Thoracic aorta (tissue), 2 donors: ENCODE data around the gene DUSP22. TPM values are rescaled to one million over a fixed set of nuclear protein-coding genes. Genes with fewer than 3 reads are reported as not detected.

Experiments used
- ATAC-seq: fragments of 150-250 bp; one replicate; pipeline ENCODE4 v1.8.0; 2017; ENCODE audit warnings: low read depth; ENCODE audit not compliant: insufficient number of reproducible peaks, low FRiP score
- DNase-seq: peaks from one replicate; pipeline ENCODE4 v3.0.0-alpha.2; 2020; ENCODE audit warnings: low spot score
- H3K27ac ChIP-seq, 2 donors: fragments of 200-600 bp; sonication (generic); 1 replicate in 1 of 2; 2 replicates in 1 of 2; pipeline ENCODE4 v1.5.1; 2016; ENCODE audit warnings: mild to moderate bottlenecking in 2 of 2, moderate library complexity in 2 of 2
- H3K27me3 ChIP-seq: fragments of 200-600 bp; sonication (generic); replicated peaks from 2 replicates; pipeline ENCODE4 v1.6.0; 2016; ENCODE audit warnings: mild to moderate bottlenecking; ENCODE audit not compliant: insufficient read depth
- H3K36me3 ChIP-seq: fragments of 200-600 bp; sonication (generic); one replicate; pipeline ENCODE4 v1.5.1; 2016
- H3K4me1 ChIP-seq, 2 donors: fragments of 200-600 bp; sonication (generic); 1 replicate in 1 of 2; 2 replicates in 1 of 2; pipeline versions ENCODE4 v1.5.1 to v1.6.0; 2016; ENCODE audit warnings: low read depth in 2 of 2, mild to moderate bottlenecking in 1 of 2; ENCODE audit not compliant: control insufficient read depth in 1 of 2
- H3K4me3 ChIP-seq: fragments of 200-600 bp; sonication (generic); 2 replicates; pipeline ENCODE4 v1.5.1; 2016; ENCODE audit warnings: mild to moderate bottlenecking
- H3K9me3 ChIP-seq: fragments of 200-600 bp; sonication (generic); 2 replicates; pipeline ENCODE4 v1.5.1; 2016
- CTCF ChIP-seq: fragments of 200-600 bp; sonication (generic); IDR thresholded peaks from one replicate; pipeline ENCODE4 v1.5.1; 2019; ENCODE audit warnings: antibody characterized with exemption
- total RNA-seq, 2 donors: library from RNA; depleted of rRNA; stranded (reverse); fragments of >200 nt; gene quantifications; one replicate each; pipeline versions ENCODE4 v1.1.0 to v1.2.3, GENCODE V29; 2016

Gene DUSP22
- total RNA-seq, 2 donors from 2014 or later = 49.0 to 74.6 TPM

GRCh38 chr6:287489-287860 lies 4.8 kb upstream of the DUSP22 start:
- peaks cover 0 to 6% of the 10 kb centered on the region in 2 donors for H3K4me1 ChIP-seq
- H3K9me3 ChIP-seq = no peaks in the 10 kb centered on the region
- no peak overlapping the region for H3K4me3 ChIP-seq
- H3K36me3 ChIP-seq = no peaks in the 10 kb centered on the region
- DNase-seq = no peak
- no peak for ATAC-seq
- H3K27ac ChIP-seq = no peak overlapping the region
- no peak for TF ChIP-seq CTCF
- no peaks in the 10 kb centered on the region for H3K27me3 ChIP-seq

- Histone ChIP-seq H3K27ac (no peak overlapping the region), H3K27me3 (no peaks in the 10 kb centered on the region), H3K36me3 (no peaks in the 10 kb centered on the region), H3K4me3 (no peak overlapping the region), H3K9me3 (no peaks in the 10 kb centered on the region), H3K4me1 (peaks cover 0 to 11% of the 10 kb centered on the region in 2 donors)
- DNase-seq (no peak), ATAC-seq (no peak)
- no peak for TF ChIP-seq CTCF
Measured at GRCh38 chr6:288866-289265, 3.4 kb upstream of the DUSP22 start.

DNA sequence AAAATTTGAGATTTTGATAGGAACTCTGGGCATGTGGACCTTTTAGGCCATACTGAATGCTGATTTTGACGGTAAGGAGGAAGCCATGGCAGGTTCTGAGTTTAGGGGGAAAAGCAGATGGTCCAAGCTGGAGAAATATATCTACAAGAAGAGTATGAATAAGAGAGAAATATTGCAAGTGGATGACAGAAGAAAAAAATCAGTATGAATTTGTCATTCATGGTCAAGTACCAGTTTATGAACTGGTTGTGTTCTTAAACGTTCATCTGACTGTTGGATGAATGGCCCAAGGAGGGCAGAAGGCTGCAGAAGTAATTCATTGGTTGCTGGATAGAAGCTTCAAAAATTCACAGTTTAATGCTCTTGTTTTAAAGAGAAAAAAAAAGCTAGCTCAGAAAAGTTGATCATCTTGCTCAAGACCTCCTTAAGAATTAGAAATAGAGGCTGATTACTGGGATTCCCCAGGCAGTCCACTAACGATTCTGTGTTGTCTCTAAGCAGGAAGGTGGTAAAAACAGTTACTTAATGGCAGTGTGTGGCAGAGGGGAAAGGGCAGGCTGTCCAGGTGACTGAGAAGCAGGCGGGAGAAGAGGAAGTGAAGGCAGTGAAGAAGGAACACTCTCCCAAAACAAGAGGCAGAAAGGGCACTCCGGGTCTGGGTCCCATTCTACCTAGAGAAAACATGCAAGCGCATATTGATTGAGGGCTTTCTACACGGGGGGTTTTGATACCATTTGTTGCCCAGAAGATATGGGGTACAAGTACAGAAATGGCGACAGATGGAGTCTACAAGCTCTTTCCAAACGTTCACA lies 2.0 kb upstream of the DUSP22 start:
- DNase-seq (no peak), ATAC-seq (no peak)
- Histone ChIP-seq H3K4me1 (peaks cover 0 to 12% of the 10 kb centered on the region in 2 donors), H3K4me3 (no peak overlapping the region), H3K27me3 (no peaks in the 10 kb centered on the region), H3K27ac (no peak overlapping the region), H3K36me3 (no peaks in the 10 kb centered on the region), H3K9me3 (no peaks in the 10 kb centered on the region)
- TF ChIP-seq CTCF = no peak

DNA sequence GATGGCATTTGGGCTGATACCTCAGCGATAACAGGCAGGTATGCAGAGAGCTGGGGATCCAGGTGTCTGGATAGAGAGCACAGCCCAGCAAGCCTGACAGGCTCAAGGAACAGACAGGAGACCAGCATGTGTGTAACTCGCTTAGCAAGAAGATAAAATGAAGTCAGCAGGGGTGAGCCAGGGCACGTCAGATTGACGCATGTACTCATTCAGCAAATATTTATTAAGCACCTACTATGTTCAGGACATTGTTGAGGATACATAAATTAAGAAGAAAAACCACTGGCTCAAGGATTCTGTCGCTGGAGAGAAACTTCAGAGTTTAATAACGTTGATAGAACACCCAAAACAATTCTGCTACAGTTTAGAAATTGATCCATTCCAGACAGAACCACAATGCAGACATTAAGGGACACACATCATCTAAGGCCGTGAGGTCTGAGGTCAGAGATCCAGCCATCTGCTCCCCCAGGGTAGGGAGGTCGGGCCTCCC lies 1.0 kb upstream of the DUSP22 start:
- peaks cover 3 to 15% of the 10 kb centered on the region in 2 donors for H3K4me1 ChIP-seq
- no peak for TF ChIP-seq CTCF
- ATAC-seq = no peak
- no peaks in the 10 kb centered on the region for H3K36me3 ChIP-seq
- peak overlapping the region; percentile 95 to 97 for H3K27ac ChIP-seq
- no peak for DNase-seq
- H3K27me3 ChIP-seq = no peaks in the 10 kb centered on the region
- no peaks in the 10 kb centered on the region for H3K9me3 ChIP-seq
- peak overlapping the region; percentile 84 for H3K4me3 ChIP-seq

DNA sequence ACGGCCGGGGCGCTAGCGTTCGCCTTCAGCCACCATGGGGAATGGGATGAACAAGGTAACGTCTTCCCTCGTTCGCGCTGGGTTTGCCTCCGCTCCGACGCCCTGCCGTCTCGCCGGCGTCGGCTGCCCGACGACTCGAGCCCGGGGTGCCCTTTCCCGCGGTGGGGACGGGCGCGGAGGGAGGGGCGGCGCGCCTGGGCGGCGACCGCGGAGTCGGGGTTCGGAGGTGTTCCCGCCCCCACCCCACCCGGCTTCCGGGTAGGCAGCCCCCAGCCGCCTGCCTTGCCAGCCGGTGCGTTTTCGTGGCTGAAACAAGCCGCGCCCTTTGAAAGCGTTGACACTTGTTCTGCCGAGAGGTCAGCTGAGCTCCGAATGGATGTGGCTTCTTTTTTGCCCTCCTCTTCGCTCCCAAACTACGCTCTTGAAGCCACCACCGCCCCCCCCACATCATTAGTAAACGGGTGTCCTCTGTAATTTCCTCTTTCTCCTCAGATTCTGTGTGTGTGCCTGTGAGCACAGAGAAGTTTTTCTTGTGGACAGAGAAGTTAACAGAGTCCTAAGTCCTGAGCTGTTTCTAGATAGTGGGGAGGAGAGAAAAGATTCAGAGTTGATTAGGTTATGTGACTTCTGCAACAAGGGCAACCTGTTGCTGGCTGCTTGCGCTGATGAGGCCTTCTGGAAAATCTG lies 362 bp downstream of the DUSP22 start:
- Histone ChIP-seq H3K4me1 (peaks cover 14 to 29% of the 10 kb centered on the region in 2 donors), H3K27me3 (no peaks in the 10 kb centered on the region), H3K9me3 (no peaks in the 10 kb centered on the region), H3K4me3 (peak overlapping the region; percentile 84), H3K27ac (peak overlapping the region; percentile 95 to 97), H3K36me3 (no peaks in the 10 kb centered on the region)
- no peak for DNase-seq
- ATAC-seq = peak; percentile 5
- TF ChIP-seq CTCF = no peak
